ENCODE data around the gene CCL26.

- TF ChIP-seq POLR2A (IDR thresholded peaks at IDR 0.05; ENCODE audit: borderline replicate concordance, extremely low read depth, insufficient read depth, insufficient read length) (no peak), REST (IDR thresholded peaks at IDR 0.05; ENCODE audit: low read depth) (no peak), SRF (IDR thresholded peaks at IDR 0.05; ENCODE audit: low read depth) (no peak), CTCF (IDR thresholded peaks at IDR 0.05 in 2 of 3, conservative IDR thresholded peaks at IDR 0.05 in 1 of 3; ENCODE audit: borderline replicate concordance in 1 of 3, insufficient read depth in 1 of 3, low read depth in 2 of 3, low read length in 2 of 3) (no peak), EZH2phosphoT487 (IDR thresholded peaks at IDR 0.05; ENCODE audit: borderline replicate concordance) (no peak), EZH2 (IDR thresholded peaks at IDR 0.05) (no peak), YY1 (IDR thresholded peaks at IDR 0.05; ENCODE audit: extremely low read depth, insufficient replicate concordance, low read depth, low read length) (no peak), ZFX (IDR thresholded peaks at IDR 0.05) (no peak), MAX (IDR thresholded peaks at IDR 0.05) (no peak), POLR2AphosphoS5 (IDR thresholded peaks at IDR 0.05; ENCODE audit: low read depth, low read length) (no peak), JUND (IDR thresholded peaks at IDR 0.05) (no peak), RAD21 (IDR thresholded peaks at IDR 0.05; ENCODE audit: low read depth) (no peak)
Observed at GRCh38 chr7:75817116-75817515, 45.1 kb upstream of the CCL26 start.
